Thoracic aorta (tissue), 2 donors: ENCODE data around the gene KCNJ2. TPM values are rescaled to one million over a fixed set of nuclear protein-coding genes. Genes with fewer than 3 reads are reported as not detected.

Experiments used
- ATAC-seq: fragments of 150-250 bp; one replicate; pipeline ENCODE4 v1.8.0; 2017; ENCODE audit warnings: low read depth; ENCODE audit not compliant: insufficient number of reproducible peaks, low FRiP score
- DNase-seq: peaks from one replicate; pipeline ENCODE4 v3.0.0-alpha.2; 2020; ENCODE audit warnings: low spot score
- H3K27ac ChIP-seq, 2 donors: fragments of 200-600 bp; sonication (generic); 1 replicate in 1 of 2; 2 replicates in 1 of 2; pipeline ENCODE4 v1.5.1; 2016; ENCODE audit warnings: mild to moderate bottlenecking in 2 of 2, moderate library complexity in 2 of 2
- H3K27me3 ChIP-seq: fragments of 200-600 bp; sonication (generic); replicated peaks from 2 replicates; pipeline ENCODE4 v1.6.0; 2016; ENCODE audit warnings: mild to moderate bottlenecking; ENCODE audit not compliant: insufficient read depth
- H3K36me3 ChIP-seq: fragments of 200-600 bp; sonication (generic); one replicate; pipeline ENCODE4 v1.5.1; 2016
- H3K4me1 ChIP-seq, 2 donors: fragments of 200-600 bp; sonication (generic); 1 replicate in 1 of 2; 2 replicates in 1 of 2; pipeline versions ENCODE4 v1.5.1 to v1.6.0; 2016; ENCODE audit warnings: low read depth in 2 of 2, mild to moderate bottlenecking in 1 of 2; ENCODE audit not compliant: control insufficient read depth in 1 of 2
- H3K4me3 ChIP-seq: fragments of 200-600 bp; sonication (generic); 2 replicates; pipeline ENCODE4 v1.5.1; 2016; ENCODE audit warnings: mild to moderate bottlenecking
- H3K9me3 ChIP-seq: fragments of 200-600 bp; sonication (generic); 2 replicates; pipeline ENCODE4 v1.5.1; 2016
- CTCF ChIP-seq: fragments of 200-600 bp; sonication (generic); IDR thresholded peaks from one replicate; pipeline ENCODE4 v1.5.1; 2019; ENCODE audit warnings: antibody characterized with exemption
- total RNA-seq, 2 donors: library from RNA; depleted of rRNA; stranded (reverse); fragments of >200 nt; gene quantifications; one replicate each; pipeline versions ENCODE4 v1.1.0 to v1.2.3, GENCODE V29; 2016

The KCNJ2 gene
- total RNA-seq, 2 donors from 2014 or later = 2.0 to 5.0 TPM

- TF ChIP-seq CTCF = no peak
- Histone ChIP-seq H3K9me3 (no peaks in the 10 kb centered on the region), H3K4me1 (peaks cover 10 to 16% of the 10 kb centered on the region in 2 donors), H3K4me3 (no peak overlapping the region), H3K36me3 (no peaks in the 10 kb centered on the region), H3K27ac (peak overlapping the region; percentile 57 to 63), H3K27me3 (no peaks in the 10 kb centered on the region)
- no peak for ATAC-seq
- no peak for DNase-seq
Observed at GRCh38 chr17:70138291-70138865, 31.0 kb upstream of the KCNJ2 start.

GRCh38 chr17:70139449-70139993 is 29.8 kb upstream of the KCNJ2 start:
- no peaks in the 10 kb centered on the region for H3K36me3 ChIP-seq
- no peak overlapping the region for H3K4me3 ChIP-seq
- TF ChIP-seq CTCF = no peak
- no peak overlapping the region for H3K27ac ChIP-seq
- no peaks in the 10 kb centered on the region for H3K27me3 ChIP-seq
- no peaks in the 10 kb centered on the region for H3K9me3 ChIP-seq
- no peak for DNase-seq
- peaks cover 10 to 22% of the 10 kb centered on the region in 2 donors for H3K4me1 ChIP-seq
- ATAC-seq = no peak

- H3K27ac ChIP-seq = no peak overlapping the region
- H3K4me1 ChIP-seq = peaks cover 0 to 7% of the 10 kb centered on the region in 2 donors
- H3K27me3 ChIP-seq = no peaks in the 10 kb centered on the region
- ATAC-seq (no peak), DNase-seq (no peak)
- no peaks in the 10 kb centered on the region for H3K9me3 ChIP-seq
- TF ChIP-seq CTCF = peak; percentile 73
- no peak overlapping the region for H3K4me3 ChIP-seq
- H3K36me3 ChIP-seq = no peaks in the 10 kb centered on the region
Observed at GRCh38 chr17:70144260-70144846, 25.0 kb upstream of the KCNJ2 start.

GRCh38 chr17:70153210-70153609 is 16.1 kb upstream of the KCNJ2 start:
- H3K4me1 ChIP-seq = no peaks in the 10 kb centered on the region
- no peak for TF ChIP-seq CTCF
- DNase-seq = no peak
- H3K4me3 ChIP-seq = no peak overlapping the region
- no peaks in the 10 kb centered on the region for H3K36me3 ChIP-seq
- no peak for ATAC-seq
- no peak overlapping the region for H3K27ac ChIP-seq
- no peaks in the 10 kb centered on the region for H3K9me3 ChIP-seq
- no peaks in the 10 kb centered on the region for H3K27me3 ChIP-seq

GRCh38 chr17:70157151-70157550 is 12.2 kb upstream of the KCNJ2 start:
- no peak overlapping the region for H3K4me3 ChIP-seq
- H3K9me3 ChIP-seq = no peaks in the 10 kb centered on the region
- DNase-seq (no peak), ATAC-seq (no peak)
- no peaks in the 10 kb centered on the region for H3K27me3 ChIP-seq
- H3K27ac ChIP-seq = no peak overlapping the region
- no peak for TF ChIP-seq CTCF
- no peaks in the 10 kb centered on the region for H3K4me1 ChIP-seq
- H3K36me3 ChIP-seq = no peaks in the 10 kb centered on the region
